NT2/D1 (cell line): ENCODE measurements around the gene FAF1.

Source experiments
- SUZ12 ChIP-seq: IDR thresholded peaks from 2 replicates; pipeline ENCODE4 v1.6.1; 2011; ENCODE audit not compliant: insufficient read length, insufficient read depth; ENCODE audit errors: extremely low read depth
- YY1 ChIP-seq: IDR thresholded peaks from 2 replicates; pipeline ENCODE4 v1.6.1; 2011; ENCODE audit not compliant: insufficient read length, insufficient read depth
- ZNF274 ChIP-seq: IDR thresholded peaks from 2 replicates; pipeline ENCODE4 v1.6.1; 2011; ENCODE audit warnings: mild to moderate bottlenecking, low read depth, low read length

GRCh38 chr1:50474859-50475809 is 484.9 kb downstream of the FAF1 start:
- TF ChIP-seq ZNF274 (no peak), YY1 (no peak), SUZ12 (no peak)
